Measurements from ENCODE around the gene CUX1.

DNA sequence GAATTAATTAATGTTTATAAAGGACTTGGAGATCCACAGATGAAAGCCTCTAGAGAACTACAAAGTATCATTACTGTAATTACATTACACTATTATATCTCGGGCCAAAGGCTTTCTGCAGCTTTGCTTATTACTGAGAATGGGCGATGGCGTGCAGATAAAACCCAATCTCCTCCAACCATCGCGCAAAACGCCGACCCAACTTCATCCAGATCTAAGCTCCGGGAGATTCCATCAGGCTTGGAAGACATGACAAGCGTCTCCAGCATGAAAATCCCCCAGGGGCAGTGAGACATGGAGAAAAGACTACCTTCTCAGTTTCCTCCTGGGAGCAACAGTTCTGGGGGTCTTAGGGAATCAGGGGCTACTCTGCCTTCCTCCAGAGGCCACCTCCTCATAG lies 42.2 kb upstream of the CUX1 start:
- TF ChIP-seq, protein P1, sequence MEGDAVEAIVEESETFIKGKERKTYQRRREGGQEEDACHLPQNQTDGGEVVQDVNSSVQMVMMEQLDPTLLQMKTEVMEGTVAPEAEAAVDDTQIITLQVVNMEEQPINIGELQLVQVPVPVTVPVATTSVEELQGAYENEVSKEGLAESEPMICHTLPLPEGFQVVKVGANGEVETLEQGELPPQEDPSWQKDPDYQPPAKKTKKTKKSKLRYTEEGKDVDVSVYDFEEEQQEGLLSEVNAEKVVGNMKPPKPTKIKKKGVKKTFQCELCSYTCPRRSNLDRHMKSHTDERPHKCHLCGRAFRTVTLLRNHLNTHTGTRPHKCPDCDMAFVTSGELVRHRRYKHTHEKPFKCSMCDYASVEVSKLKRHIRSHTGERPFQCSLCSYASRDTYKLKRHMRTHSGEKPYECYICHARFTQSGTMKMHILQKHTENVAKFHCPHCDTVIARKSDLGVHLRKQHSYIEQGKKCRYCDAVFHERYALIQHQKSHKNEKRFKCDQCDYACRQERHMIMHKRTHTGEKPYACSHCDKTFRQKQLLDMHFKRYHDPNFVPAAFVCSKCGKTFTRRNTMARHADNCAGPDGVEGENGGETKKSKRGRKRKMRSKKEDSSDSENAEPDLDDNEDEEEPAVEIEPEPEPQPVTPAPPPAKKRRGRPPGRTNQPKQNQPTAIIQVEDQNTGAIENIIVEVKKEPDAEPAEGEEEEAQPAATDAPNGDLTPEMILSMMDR (IDR thresholded peaks at IDR 0.05) = no peak
- no peak for TF ChIP-seq EZH2 (IDR thresholded peaks at IDR 0.05; ENCODE audit: borderline replicate concordance, insufficient read depth, low read depth, low read length, poor library complexity, severe bottlenecking)
